IMR-90 (cell line): ENCODE data around the gene C16orf74. TPM values are rescaled to one million over a fixed set of nuclear protein-coding genes. Genes with fewer than 3 reads are reported as not detected.

Experiments used
- ATAC-seq: fragments of 200-7000 bp; cut with Tn5 transposase; 2 replicates; pipeline ENCODE4 v1.9.1; 2020; ENCODE audit warnings: low read depth, mild to moderate bottlenecking, moderate library complexity
- BruUV-seq: library from RNA; stranded (reverse); fragments of 400-500 nt; replicated peaks from 2 replicates; lab custom pipeline; 2021; lab: Mats Ljungman, UMichigan
- CTCF ChIA-PET: fragments of 300-600 bp; formaldehyde crosslinking; extraction: SDS; loops from one replicate; lab custom pipeline; 2021; ENCODE audit warnings: antibody characterized with exemption; lab: Yijun Ruan, JAX
- POLR2A ChIA-PET: fragments of 300-600 bp; sonication (Branson Sonifier 250); formaldehyde crosslinking; loops from one replicate; lab custom pipeline; 2022; ENCODE audit warnings: antibody characterized with exemption; ENCODE audit not compliant: unreplicated experiment; lab: Charles Lee
- DNase-seq: peaks from one replicate; pipeline ENCODE4 v3.0.0; 2013
- H2AFZ ChIP-seq: replicated peaks from 2 replicates; pipeline ENCODE3; 2013; ENCODE audit warnings: low read length, mild to moderate bottlenecking; ENCODE audit not compliant: poor library complexity
- H2AK5ac ChIP-seq: 2 replicates; pipeline ENCODE4 v1.6.1; 2013; ENCODE audit warnings: low read depth, low read length, inconsistent platforms
- H2AK9ac ChIP-seq: replicated peaks from 2 replicates; pipeline ENCODE3; 2013; ENCODE audit warnings: mild to moderate bottlenecking, low read depth, low read length, moderate library complexity; ENCODE audit not compliant: poor library complexity
- H2BK120ac ChIP-seq: 2 replicates; pipeline ENCODE4 v1.6.1; 2013; ENCODE audit warnings: low read depth, low read length, inconsistent platforms
- H2BK15ac ChIP-seq: 3 replicates; pipeline ENCODE4 v1.6.1; 2013; ENCODE audit warnings: low read depth, low read length, inconsistent platforms
- H2BK20ac ChIP-seq: 2 replicates; pipeline ENCODE4 v1.6.1; 2013; ENCODE audit warnings: low read depth, mild to moderate bottlenecking, inconsistent platforms, low read length, moderate library complexity
- H2BK5ac ChIP-seq: 2 replicates; pipeline ENCODE4 v1.6.1; 2013; ENCODE audit warnings: mild to moderate bottlenecking, low read depth, low read length, inconsistent platforms; ENCODE audit not compliant: poor library complexity, severe bottlenecking
- H3K14ac ChIP-seq: replicated peaks from 2 replicates; pipeline ENCODE4 v1.6.1; 2013; ENCODE audit warnings: low read depth, low read length, inconsistent platforms
- H3K18ac ChIP-seq: 2 replicates; pipeline ENCODE4 v1.6.1; 2013; ENCODE audit warnings: low read depth, low read length, control low read depth
- H3K23ac ChIP-seq: 2 replicates; pipeline ENCODE4 v1.6.1; 2013; ENCODE audit warnings: low read depth, low read length, inconsistent platforms
- H3K27ac ChIP-seq: 2 replicates; pipeline ENCODE4 v1.5.1; 2013; ENCODE audit warnings: mild to moderate bottlenecking, control low read depth, low read length; ENCODE audit not compliant: insufficient read depth
- H3K27me3 ChIP-seq: 2 replicates; pipeline ENCODE4 v1.6.1; 2013; ENCODE audit warnings: low read length; ENCODE audit not compliant: control insufficient read depth, insufficient read depth
- H3K36me3 ChIP-seq: 2 replicates; pipeline ENCODE4 v1.6.1; 2013; ENCODE audit warnings: low read length, mixed read lengths; ENCODE audit not compliant: control insufficient read depth, insufficient read depth
- H3K4ac ChIP-seq: 2 replicates; pipeline ENCODE4 v1.6.1; 2013; ENCODE audit warnings: low read depth, low read length, inconsistent platforms
- H3K4me1 ChIP-seq: 2 replicates; pipeline ENCODE4 v1.6.1; 2013; ENCODE audit warnings: low read length, mixed read lengths; ENCODE audit not compliant: control insufficient read depth, insufficient read depth
- H3K4me2 ChIP-seq: 2 replicates; pipeline ENCODE4 v1.6.1; 2013; ENCODE audit warnings: low read depth, mild to moderate bottlenecking, control low read depth, low read length, moderate library complexity
- H3K4me3 ChIP-seq: 2 replicates; pipeline ENCODE4 v1.5.1; 2013; ENCODE audit warnings: low read depth, mild to moderate bottlenecking, control low read depth, low read length, moderate library complexity; ENCODE audit not compliant: insufficient read depth
- H3K56ac ChIP-seq: 2 replicates; pipeline ENCODE4 v1.6.1; 2013; ENCODE audit warnings: low read length, inconsistent platforms; ENCODE audit not compliant: insufficient read depth; ENCODE audit errors: extremely low read depth
- H3K79me1 ChIP-seq, 2 experiments: 2 replicates each; pipeline ENCODE4 v1.6.1; 2013; ENCODE audit warnings: low read length in 2 of 2, inconsistent platforms in 1 of 2, low read depth in 1 of 2
- H3K9ac ChIP-seq: 2 replicates; pipeline ENCODE4 v1.6.1; 2013; ENCODE audit warnings: low read depth, low read length, control low read depth
- H3K9me1 ChIP-seq: 2 replicates; pipeline ENCODE4 v1.6.1; 2013; ENCODE audit warnings: low read length, inconsistent platforms; ENCODE audit not compliant: insufficient read depth
- H3K9me3 ChIP-seq: 2 replicates; pipeline ENCODE4 v1.6.1; 2013; ENCODE audit warnings: low read length; ENCODE audit not compliant: control insufficient read depth, insufficient read depth
- H4K20me1 ChIP-seq: 2 replicates; pipeline ENCODE4 v1.6.1; 2013; ENCODE audit warnings: low read length, inconsistent platforms; ENCODE audit not compliant: insufficient read depth
- H4K5ac ChIP-seq: 2 replicates; pipeline ENCODE4 v1.6.1; 2013; ENCODE audit warnings: mild to moderate bottlenecking, low read depth, low read length, control low read depth
- H4K8ac ChIP-seq, 2 experiments: 2 replicates each; pipeline ENCODE4 v1.6.1; 2013; ENCODE audit warnings: low read depth in 2 of 2, low read length in 2 of 2, control low read depth in 1 of 2, inconsistent platforms in 1 of 2
- H4K91ac ChIP-seq: 2 replicates; pipeline ENCODE4 v1.6.1; 2013; ENCODE audit warnings: low read depth, low read length, inconsistent platforms; ENCODE audit not compliant: insufficient read depth
- BHLHE40 ChIP-seq: fragments of 150-350 bp; IDR thresholded peaks from 2 replicates; pipeline ENCODE4 v1.6.1; 2016; ENCODE audit warnings: mild to moderate bottlenecking, low read depth, low read length
- CEBPB ChIP-seq: IDR thresholded peaks from 2 replicates; pipeline ENCODE4 v1.6.1; 2012; ENCODE audit warnings: low read depth, low read length, improper control_type of control experiment
- CHD1 ChIP-seq: IDR thresholded peaks from 2 replicates; pipeline ENCODE4 v1.6.1; 2012; ENCODE audit warnings: low read depth, low read length, improper control_type of control experiment
- CTCF ChIP-seq: conservative IDR thresholded peaks from 2 replicates; pipeline ENCODE4 v1.5.1; 2012; ENCODE audit warnings: mild to moderate bottlenecking, low read depth, low read length, improper control_type of control experiment
- ELK1 ChIP-seq: fragments of 150-350 bp; IDR thresholded peaks from 2 replicates; pipeline ENCODE4 v1.6.1; 2016; ENCODE audit warnings: low read depth, mild to moderate bottlenecking, low read length, moderate library complexity, borderline replicate concordance
- FOS ChIP-seq: fragments of 150-350 bp; IDR thresholded peaks from 2 replicates; pipeline ENCODE4 v1.6.1; 2016; ENCODE audit warnings: low read depth, low read length
- MAFK ChIP-seq: IDR thresholded peaks from 2 replicates; pipeline ENCODE4 v1.6.1; 2012; ENCODE audit warnings: low read depth, low read length, improper control_type of control experiment
- MXI1 ChIP-seq: IDR thresholded peaks from 2 replicates; pipeline ENCODE4 v1.6.1; 2012; ENCODE audit warnings: low read depth, mild to moderate bottlenecking, low read length, moderate library complexity, borderline replicate concordance
- NFE2L2 ChIP-seq: fragments of 150-350 bp; IDR thresholded peaks from 2 replicates; pipeline ENCODE4 v1.6.1; 2016; ENCODE audit warnings: low read depth, mild to moderate bottlenecking, low read length
- POLR2A ChIP-seq: IDR thresholded peaks from 2 replicates; pipeline ENCODE4 v1.6.1; 2012; ENCODE audit warnings: mild to moderate bottlenecking, low read depth, low read length
- RAD21 ChIP-seq: IDR thresholded peaks from 2 replicates; pipeline ENCODE4 v1.6.1; 2012; ENCODE audit warnings: low read length, improper control_type of control experiment
- RCOR1 ChIP-seq: IDR thresholded peaks from 2 replicates; pipeline ENCODE4 v1.6.1; 2012; ENCODE audit warnings: mild to moderate bottlenecking, low read length, improper control_type of control experiment; ENCODE audit not compliant: insufficient replicate concordance
- USF2 ChIP-seq: fragments of 150-350 bp; IDR thresholded peaks from 2 replicates; pipeline ENCODE4 v1.6.1; 2017; ENCODE audit warnings: mild to moderate bottlenecking, antibody characterized with exemption, low read length, low read depth
- WGBS, 2 experiments: methylation state at CpG; one replicate each; pipeline versions ENCODE4 v1.1.5 to v1.1.7; 2013; ENCODE audit warnings: missing lambda C conversion rate in 2 of 2; ENCODE audit not compliant: insufficient read length in 1 of 2; ENCODE audit errors: extremely low coverage in 2 of 2; 5-methylcytosine and 5-hydroxymethylcytosine counted together
- dilution Hi-C: fragments of 300-500 bp; cut with HindIII; formaldehyde crosslinking; loops from one replicate; pipeline ENCODE4 v1.14.3; 2018; ENCODE audit warnings: low sequenced_read_pairs; ENCODE audit not compliant: unreplicated experiment
- in situ Hi-C: fragments of 300-500 bp; cut with MboI; formaldehyde crosslinking; loops from 3 replicates; pipeline ENCODE4 v1.14.3; 2019; ENCODE audit warnings: low sequenced_read_pairs, inconsistent platforms, mixed read lengths
- intact Hi-C: fragments of 100-400 bp; cut with micrococcal nuclease; formaldehyde crosslinking; loops from 2 replicates; pipeline ENCODE4 v1.10.0; 2022
- polyA plus RNA-seq, 3 experiments: library from polyadenylated mRNA; depleted of rRNA; stranded (reverse); fragments of >200 nt; gene quantifications; 2 replicates each; pipeline ENCODE4 v1.2.3, GENCODE V29; 2012; ENCODE audit warnings: low replicate concordance in 1 of 3
- total RNA-seq: library from RNA; depleted of rRNA; stranded (reverse); fragments of >200 nt; gene quantifications from 2 replicates; pipeline ENCODE4 v1.2.3, GENCODE V29; 2012

C16orf74 gene
- total and polyA plus RNA-seq, 2 of the 4 experiments (the other 2 are of a cell fraction), result 4.5 to 12.2 TPM

GRCh38 chr16:85678016-85678415, 72.9 kb downstream of the C16orf74 start:
- Histone ChIP-seq H2AK9ac (no peak overlapping the region), H3K9me1 (peaks cover 5% of the 10 kb centered on the region), H4K91ac (no peak overlapping the region), H3K9me3 (no peaks in the 10 kb centered on the region), H3K23ac (no peak overlapping the region), H4K8ac (no peak overlapping the region), H3K27ac (no peak overlapping the region), H3K56ac (no peak overlapping the region), H3K14ac (no peak overlapping the region), H3K4me3 (no peak overlapping the region), H3K9ac (no peak overlapping the region), H2BK15ac (no peak overlapping the region), H3K4me1 (peaks cover 11% of the 10 kb centered on the region), H3K79me1 (peaks cover 12 to 28% of the 10 kb centered on the region in 2 experiments), H3K27me3 (no peaks in the 10 kb centered on the region), H4K5ac (no peak overlapping the region), H3K18ac (no peak overlapping the region), H3K4me2 (no peak overlapping the region), H3K4ac (no peak overlapping the region), H2AK5ac (no peak overlapping the region), H2BK120ac (no peak overlapping the region), H3K36me3 (peaks cover 23% of the 10 kb centered on the region), H2BK5ac (no peak overlapping the region), H2BK20ac (no peak overlapping the region), H2AFZ (no peak overlapping the region), H4K20me1 (peaks cover 22% of the 10 kb centered on the region)
- POLR2A ChIA-PET, result no interaction called here
- CTCF ChIA-PET, result no interaction called here
- DNase-seq, result no peak
- in situ Hi-C loops, result no loop called here
- WGBS, 2 experiments, result no CpG with 5 or more reads among the region's 8 CpGs
- BruUV-seq, result no TSS peak
- dilution Hi-C loops, result no loop called here
- no peak for TF ChIP-seq POLR2A
- TF ChIP-seq CEBPB, result no peak
- TF ChIP-seq MAFK, result no peak
- no peak for TF ChIP-seq RCOR1
- no peak for TF ChIP-seq CTCF
- TF ChIP-seq ELK1, result no peak
- TF ChIP-seq MXI1, result no peak
- TF ChIP-seq NFE2L2, result no peak
- no peak for TF ChIP-seq FOS
- TF ChIP-seq CHD1, result no peak
- TF ChIP-seq BHLHE40, result no peak
- no peak for TF ChIP-seq RAD21
- TF ChIP-seq USF2, result no peak
- intact Hi-C loops, result loop anchor here (5.0 kb wide), 1 partner anchor 119 kb away; the partner anchor contains the start of genes COX4I1 and EMC8
- ATAC-seq, result no peak
